ENCODE results near the gene ANAPC5.
"Not testable (repeated sequence)": the region's sequence is repeated elsewhere in the genome, so short reads cannot be mapped to it uniquely, and the experiment has no call there.

ANAPC5 gene

GRCh38 chr12:121307397-121307796 is 44.8 kb downstream of the ANAPC5 start:
- DNase-seq: not testable (repeated sequence)

GRCh38 chr12:121304306-121304705 is 47.9 kb downstream of the ANAPC5 start:
- no peak for DNase-seq

- no peak for DNase-seq
Measured at GRCh38 chr12:121301876-121302275, 50.3 kb downstream of the ANAPC5 start.

- no peak for DNase-seq
Measured at GRCh38 chr12:121300083-121300819, 52.0 kb downstream of the ANAPC5 start.

GRCh38 chr12:121299662-121300061 is 52.5 kb downstream of the ANAPC5 start:
- DNase-seq: no peak

- DNase-seq: not testable (repeated sequence)
Measured at GRCh38 chr12:121298411-121298810, 53.8 kb downstream of the ANAPC5 start.

- DNase-seq: no peak
Measured at GRCh38 chr12:121297435-121297991, 54.7 kb downstream of the ANAPC5 start.

GRCh38 chr12:121296618-121297434 is 55.4 kb downstream of the ANAPC5 start, which contains the start of gene CAMKK2:
Gene CAMKK2, minus strand, starts transcription at chr12:121296709. Its CDS starts 22,183 bp downstream, at chr12:121274526.
- peak; percentile 93 for DNase-seq

GRCh38 chr12:121295746-121296617 is 56.2 kb downstream of the ANAPC5 start:
- peak; percentile 55 for DNase-seq

- DNase-seq: no peak
Measured at GRCh38 chr12:121295116-121295745, 57.0 kb downstream of the ANAPC5 start.

GRCh38 chr12:121294151-121294889 is 57.9 kb downstream of the ANAPC5 start:
- DNase-seq: no peak

- DNase-seq: no peak
Measured at GRCh38 chr12:121293603-121294002, 58.6 kb downstream of the ANAPC5 start.

- no peak for DNase-seq
Measured at GRCh38 chr12:121290410-121290809, 61.8 kb downstream of the ANAPC5 start.

GRCh38 chr12:121289962-121290361 is 62.2 kb downstream of the ANAPC5 start:
- no peak for DNase-seq

- DNase-seq: peak; percentile 71
Measured at GRCh38 chr12:121288986-121289385, 63.2 kb downstream of the ANAPC5 start.

GRCh38 chr12:121288158-121288845 is 63.9 kb downstream of the ANAPC5 start:
- DNase-seq: no peak

- no peak for DNase-seq
Measured at GRCh38 chr12:121287267-121287954, 64.8 kb downstream of the ANAPC5 start.

GRCh38 chr12:121285856-121286255 is 66.4 kb downstream of the ANAPC5 start:
- no peak for DNase-seq

GRCh38 chr12:121284551-121285390 is 67.4 kb downstream of the ANAPC5 start:
- no peak for DNase-seq
